Sigmoid colon (tissue), 4 donors: ENCODE results near the gene PLD3.

Experiments used
- POLR2A ChIP-seq, 2 donors: fragments of 450-650 bp; IDR thresholded peaks; one replicate each; pipeline ENCODE4 v1.6.1; 2016; ENCODE audit warnings: antibody characterized with exemption in 2 of 2, mild to moderate bottlenecking in 2 of 2, moderate library complexity in 2 of 2
- POLR2AphosphoS5 ChIP-seq, 4 donors: sonication (generic); formaldehyde crosslinking; IDR thresholded peaks; one replicate each; pipeline ENCODE4 v1.6.1; 2017; ENCODE audit warnings: antibody characterized with exemption in 4 of 4
- TF ChIP-seq, protein P1 (sequence below), 4 experiments: fragments of 450-650 bp in 3 of 4; fragments of 200-600 bp in 1 of 4; IDR thresholded peaks; one replicate each; pipeline ENCODE4 v1.5.1; 2016 to 2019; ENCODE audit warnings: antibody characterized with exemption in 4 of 4, mild to moderate bottlenecking in 3 of 4, moderate library complexity in 2 of 4

- TF ChIP-seq POLR2AphosphoS5 (IDR thresholded peaks at IDR 0.05) (no peak), POLR2A (IDR thresholded peaks at IDR 0.05) (no peak)
- TF ChIP-seq, protein P1, sequence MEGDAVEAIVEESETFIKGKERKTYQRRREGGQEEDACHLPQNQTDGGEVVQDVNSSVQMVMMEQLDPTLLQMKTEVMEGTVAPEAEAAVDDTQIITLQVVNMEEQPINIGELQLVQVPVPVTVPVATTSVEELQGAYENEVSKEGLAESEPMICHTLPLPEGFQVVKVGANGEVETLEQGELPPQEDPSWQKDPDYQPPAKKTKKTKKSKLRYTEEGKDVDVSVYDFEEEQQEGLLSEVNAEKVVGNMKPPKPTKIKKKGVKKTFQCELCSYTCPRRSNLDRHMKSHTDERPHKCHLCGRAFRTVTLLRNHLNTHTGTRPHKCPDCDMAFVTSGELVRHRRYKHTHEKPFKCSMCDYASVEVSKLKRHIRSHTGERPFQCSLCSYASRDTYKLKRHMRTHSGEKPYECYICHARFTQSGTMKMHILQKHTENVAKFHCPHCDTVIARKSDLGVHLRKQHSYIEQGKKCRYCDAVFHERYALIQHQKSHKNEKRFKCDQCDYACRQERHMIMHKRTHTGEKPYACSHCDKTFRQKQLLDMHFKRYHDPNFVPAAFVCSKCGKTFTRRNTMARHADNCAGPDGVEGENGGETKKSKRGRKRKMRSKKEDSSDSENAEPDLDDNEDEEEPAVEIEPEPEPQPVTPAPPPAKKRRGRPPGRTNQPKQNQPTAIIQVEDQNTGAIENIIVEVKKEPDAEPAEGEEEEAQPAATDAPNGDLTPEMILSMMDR (IDR thresholded peaks at IDR 0.05) = no peak
These were observed 38.7 kb downstream of the PLD3 start for GRCh38 chr19:40387155-40387554.
